ENCODE data around the gene SCAMP4. TPM values are rescaled to one million over a fixed set of nuclear protein-coding genes. Genes with fewer than 3 reads are reported as not detected.

SCAMP4 gene
- total RNA-seq, 4 donors from 2014 or later = 26.6 to 76.5 (median 59.3) TPM

- intact Hi-C loops (cut with DNase I) = no loop called here
- no peak for DNase-seq (ENCODE audit: extremely low spot score)
- WGBS = 76% methylated on average over 15 of the region's 15 CpGs
- H3K27me3 ChIP-seq = no peaks in the 10 kb centered on the region
- TF ChIP-seq CTCF (IDR thresholded peaks at IDR 0.05) (no peak), POLR2A (IDR thresholded peaks at IDR 0.05; ENCODE audit: low read depth) (no peak), EP300 (IDR thresholded peaks at IDR 0.05) (no peak), POLR2AphosphoS5 (IDR thresholded peaks at IDR 0.05) (no peak)
- peaks cover 0 to 6% (median 0%) of the 10 kb centered on the region in 4 donors for H3K36me3 ChIP-seq
- no peaks in the 10 kb centered on the region for H3K9me3 ChIP-seq
- H3K27ac ChIP-seq (replicated peaks in 1 of 4) = peak overlapping the region; percentile 86 to 89 (median 86)
- H3K4me1 ChIP-seq = peaks cover 14 to 61% (median 47%) of the 10 kb centered on the region in 4 donors
- H3K4me3 ChIP-seq = peak overlapping the region; percentile 71 to 94 (median 83)
These were observed 720 bp downstream of the SCAMP4 start for GRCh38 chr19:1905863-1906375.

GRCh38 chr19:1906985-1907562 lies 1.9 kb downstream of the SCAMP4 start:
- TF ChIP-seq POLR2A (IDR thresholded peaks at IDR 0.05; ENCODE audit: low read depth) = no peak
- TF ChIP-seq CTCF (IDR thresholded peaks at IDR 0.05) = no peak
- no peak for TF ChIP-seq POLR2AphosphoS5 (IDR thresholded peaks at IDR 0.05)
- no peak for TF ChIP-seq EP300 (IDR thresholded peaks at IDR 0.05)
- H3K36me3 ChIP-seq = peaks cover under 1 to 9% (median 3%) of the 10 kb centered on the region in 4 donors
- 75% methylated on average over 6 of the region's 10 CpGs for WGBS
- no peak overlapping the region for H3K27ac ChIP-seq (replicated peaks in 1 of 4)
- peaks cover 14 to 61% (median 47%) of the 10 kb centered on the region in 4 donors for H3K4me1 ChIP-seq
- intact Hi-C loops (cut with DNase I) = no loop called here
- no peak overlapping the region for H3K4me3 ChIP-seq
- H3K9me3 ChIP-seq = no peaks in the 10 kb centered on the region
- DNase-seq (ENCODE audit: extremely low spot score) = no peak
- H3K27me3 ChIP-seq = no peaks in the 10 kb centered on the region

- intact Hi-C loops (cut with DNase I) = no loop called here
These were observed 2.6 kb downstream of the SCAMP4 start for GRCh38 chr19:1907563-1908363.

GRCh38 chr19:1908364-1908678 lies 3.1 kb downstream of the SCAMP4 start:
- Histone ChIP-seq H3K9me3 (no peaks in the 10 kb centered on the region), H3K36me3 (peaks cover 13 to 21% (median 15%) of the 10 kb centered on the region in 4 donors), H3K27me3 (no peaks in the 10 kb centered on the region), H3K4me3 (no peak overlapping the region), H3K4me1 (peaks cover 14 to 61% (median 47%) of the 10 kb centered on the region in 4 donors), H3K27ac (replicated peaks in 1 of 4) (peak overlapping the region in 2 of 4 donors; percentile 21 to 36)
- DNase-seq (ENCODE audit: extremely low spot score) = no peak
- intact Hi-C loops (cut with DNase I) = no loop called here
- 89% methylated on average over 7 of the region's 13 CpGs for WGBS
- no peak for TF ChIP-seq POLR2AphosphoS5 (IDR thresholded peaks at IDR 0.05)
- TF ChIP-seq EP300 (IDR thresholded peaks at IDR 0.05) = no peak
- no peak for TF ChIP-seq POLR2A (IDR thresholded peaks at IDR 0.05; ENCODE audit: low read depth)
- TF ChIP-seq CTCF (IDR thresholded peaks at IDR 0.05) = no peak

More at GRCh38 chr19:1907563-1908363, 2.6 kb downstream of the SCAMP4 start:
- H3K4me1 ChIP-seq = peaks cover 14 to 61% (median 47%) of the 10 kb centered on the region in 4 donors
- H3K4me3 ChIP-seq = no peak overlapping the region
- H3K27ac ChIP-seq (replicated peaks in 1 of 4) = peak overlapping the region in 3 of 4 donors; percentile 21 to 36 (median 23)
- H3K36me3 ChIP-seq = peaks cover 8 to 15% (median 9%) of the 10 kb centered on the region in 4 donors
- H3K27me3 ChIP-seq = no peaks in the 10 kb centered on the region
- no peaks in the 10 kb centered on the region for H3K9me3 ChIP-seq
- DNase-seq (ENCODE audit: extremely low spot score) = no peak
- TF ChIP-seq POLR2AphosphoS5 (IDR thresholded peaks at IDR 0.05) (no peak), CTCF (IDR thresholded peaks at IDR 0.05) (no peak), EP300 (IDR thresholded peaks at IDR 0.05) (no peak), POLR2A (IDR thresholded peaks at IDR 0.05; ENCODE audit: low read depth) (no peak)
- 69% methylated on average over 18 of the region's 43 CpGs for WGBS

All from esophagus muscularis mucosa (tissue), 4 donors.